Sigmoid colon (tissue), 4 donors: ENCODE data around the gene CCDC178.

Experiments used
- CTCF ChIP-seq, 4 experiments: fragments of 450-650 bp in 3 of 4; fragments of 200-600 bp in 1 of 4; IDR thresholded peaks; one replicate each; pipeline ENCODE4 v1.5.1; 2016 to 2019; ENCODE audit warnings: antibody characterized with exemption in 4 of 4, mild to moderate bottlenecking in 3 of 4, moderate library complexity in 2 of 4
- EP300 ChIP-seq, 4 donors: sonication (generic); formaldehyde crosslinking; IDR thresholded peaks; one replicate each; pipeline ENCODE4 v1.6.1; 2017; ENCODE audit warnings: antibody characterized with exemption in 4 of 4
- POLR2A ChIP-seq, 2 donors: fragments of 450-650 bp; IDR thresholded peaks; one replicate each; pipeline ENCODE4 v1.6.1; 2016; ENCODE audit warnings: antibody characterized with exemption in 2 of 2, mild to moderate bottlenecking in 2 of 2, moderate library complexity in 2 of 2

DNA sequence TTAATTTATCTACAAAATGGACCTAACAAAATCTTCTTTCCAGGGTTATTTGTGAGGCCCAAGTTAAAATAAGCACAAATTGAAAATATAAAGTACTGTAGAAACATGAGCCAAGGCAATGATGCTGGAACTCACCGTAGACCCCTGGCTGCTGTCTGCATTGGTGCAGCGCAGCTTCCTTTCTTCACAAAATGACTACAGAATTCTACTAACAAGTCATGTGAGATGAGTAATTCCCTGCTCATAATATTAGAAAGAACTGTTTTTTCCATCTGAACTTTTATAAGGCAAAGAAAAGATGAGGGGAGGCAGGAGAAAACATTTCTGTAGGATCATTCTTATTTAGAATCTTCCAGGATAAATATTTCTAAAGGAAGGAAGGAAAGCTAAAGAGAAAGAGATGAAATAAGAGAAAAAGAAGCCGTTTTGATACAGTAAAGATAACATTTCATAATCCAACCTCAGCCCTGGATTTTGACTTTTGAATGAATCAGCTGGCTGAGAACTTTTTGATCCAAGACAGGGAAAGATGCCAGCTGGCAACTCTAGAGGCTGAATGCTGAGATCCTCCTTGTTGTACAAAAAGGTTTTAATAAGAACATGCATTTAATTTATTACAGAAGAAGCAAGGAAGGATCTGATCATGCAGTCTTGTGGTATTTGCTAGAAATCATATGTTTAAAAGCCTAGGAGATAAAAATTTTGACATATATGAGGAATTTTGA lies 483.8 kb downstream of the CCDC178 start:
- TF ChIP-seq CTCF (IDR thresholded peaks at IDR 0.05) (no peak), EP300 (IDR thresholded peaks at IDR 0.05) (no peak), POLR2A (IDR thresholded peaks at IDR 0.05) (no peak)
